Calu3 (cell line): Measurements from ENCODE around the gene VGLL4. TPM values are rescaled to one million over a fixed set of nuclear protein-coding genes. Genes with fewer than 3 reads are reported as not detected.
A peak's percentile ranks its signal among the peaks of the same experiment; 100 is the strongest.

ENCODE experiments used
- BruUV-seq: library from RNA; stranded (reverse); fragments of 400-500 nt; replicated peaks from 2 replicates; lab custom pipeline; 2021; lab: Mats Ljungman, UMichigan
- CTCF ChIA-PET: fragments of 300-600 bp; sonication (Branson Sonifier 250); formaldehyde crosslinking; loops from one replicate; lab custom pipeline; 2022; ENCODE audit warnings: antibody characterized with exemption; lab: Charles Lee
- DNase-seq: peaks from one replicate; pipeline ENCODE4 v3.0.0; 2022
- H3K27ac Mint-ChIP-seq: one replicate; pipeline ENCODE4 v1.8.0; 2022; ENCODE audit warnings: mixed read lengths; ENCODE audit not compliant: unreplicated experiment
- H3K27me3 Mint-ChIP-seq: one replicate; pipeline ENCODE4 v1.8.0; 2022; ENCODE audit warnings: mixed read lengths; ENCODE audit not compliant: unreplicated experiment
- H3K36me3 Mint-ChIP-seq: one replicate; pipeline ENCODE4 v1.8.0; 2022; ENCODE audit warnings: mild to moderate bottlenecking, moderate library complexity, mixed read lengths; ENCODE audit not compliant: insufficient read depth, unreplicated experiment
- H3K4me1 Mint-ChIP-seq: one replicate; pipeline ENCODE4 v1.8.0; 2022; ENCODE audit warnings: mild to moderate bottlenecking, low read depth, mixed read lengths; ENCODE audit not compliant: unreplicated experiment
- H3K4me3 Mint-ChIP-seq: one replicate; pipeline ENCODE4 v1.8.0; 2022; ENCODE audit warnings: mild to moderate bottlenecking, low read depth, moderate library complexity, mixed read lengths; ENCODE audit not compliant: unreplicated experiment
- H3K9me3 Mint-ChIP-seq: one replicate; pipeline ENCODE4 v1.8.0; 2022; ENCODE audit warnings: low read depth, mixed read lengths; ENCODE audit not compliant: unreplicated experiment
- intact Hi-C: fragments of 100-400 bp; cut with micrococcal nuclease; formaldehyde crosslinking; loops from one replicate; pipeline ENCODE4 v1.10.0; 2022; ENCODE audit not compliant: unreplicated experiment
- total RNA-seq: library from RNA; stranded (reverse); gene quantifications from 2 replicates; pipeline ENCODE4 v1.2.3, GENCODE V29; 2022
- TF ChIP-seq, protein P1 (sequence below): fragments of 200-600 bp; IDR thresholded peaks from one replicate; pipeline ENCODE4 v1.8.0; 2022; ENCODE audit warnings: antibody characterized with exemption; ENCODE audit not compliant: unreplicated experiment

Gene VGLL4
- total RNA-seq, 1 experiment from 2014 or later: 51.3 TPM

DNA sequence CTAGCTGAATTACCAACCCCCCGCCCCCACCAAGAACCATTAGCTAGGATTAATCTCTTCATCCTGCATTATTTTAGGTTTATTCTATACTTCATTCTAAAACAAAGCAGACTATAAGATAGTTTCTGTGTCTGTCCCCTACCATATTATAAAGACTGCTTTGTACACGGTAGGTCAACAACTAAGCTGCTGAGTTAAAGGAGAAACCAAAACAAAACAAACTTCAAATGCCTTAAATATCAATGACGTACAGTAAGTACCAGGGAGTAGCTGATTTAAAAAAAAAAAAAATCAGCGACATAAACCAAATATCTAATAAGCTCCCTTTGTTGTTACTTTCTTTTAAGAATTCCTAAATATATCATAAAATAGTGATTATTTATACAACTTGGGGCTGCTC is 7.8 kb upstream of the VGLL4 start:
- Mint-ChIP-seq H3K4me3 (no peak overlapping the region), H3K9me3 (no peaks in the 10 kb centered on the region), H3K27me3 (no peaks in the 10 kb centered on the region), H3K36me3 (no peaks in the 10 kb centered on the region), H3K27ac (no peak overlapping the region), H3K4me1 (no peaks in the 10 kb centered on the region)
- CTCF ChIA-PET: interaction anchor here (0.7 kb wide), 1 partner anchor 51 kb away, joined by 14 read pairs; no protein-coding TSS in a partner anchor
- TF ChIP-seq, protein P1, sequence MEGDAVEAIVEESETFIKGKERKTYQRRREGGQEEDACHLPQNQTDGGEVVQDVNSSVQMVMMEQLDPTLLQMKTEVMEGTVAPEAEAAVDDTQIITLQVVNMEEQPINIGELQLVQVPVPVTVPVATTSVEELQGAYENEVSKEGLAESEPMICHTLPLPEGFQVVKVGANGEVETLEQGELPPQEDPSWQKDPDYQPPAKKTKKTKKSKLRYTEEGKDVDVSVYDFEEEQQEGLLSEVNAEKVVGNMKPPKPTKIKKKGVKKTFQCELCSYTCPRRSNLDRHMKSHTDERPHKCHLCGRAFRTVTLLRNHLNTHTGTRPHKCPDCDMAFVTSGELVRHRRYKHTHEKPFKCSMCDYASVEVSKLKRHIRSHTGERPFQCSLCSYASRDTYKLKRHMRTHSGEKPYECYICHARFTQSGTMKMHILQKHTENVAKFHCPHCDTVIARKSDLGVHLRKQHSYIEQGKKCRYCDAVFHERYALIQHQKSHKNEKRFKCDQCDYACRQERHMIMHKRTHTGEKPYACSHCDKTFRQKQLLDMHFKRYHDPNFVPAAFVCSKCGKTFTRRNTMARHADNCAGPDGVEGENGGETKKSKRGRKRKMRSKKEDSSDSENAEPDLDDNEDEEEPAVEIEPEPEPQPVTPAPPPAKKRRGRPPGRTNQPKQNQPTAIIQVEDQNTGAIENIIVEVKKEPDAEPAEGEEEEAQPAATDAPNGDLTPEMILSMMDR: no peak
- no peak for DNase-seq
- no TSS peak for BruUV-seq
- intact Hi-C loops: loop anchor here (5.0 kb wide), 1 partner anchor 414 kb away; no protein-coding TSS in a partner anchor

DNA sequence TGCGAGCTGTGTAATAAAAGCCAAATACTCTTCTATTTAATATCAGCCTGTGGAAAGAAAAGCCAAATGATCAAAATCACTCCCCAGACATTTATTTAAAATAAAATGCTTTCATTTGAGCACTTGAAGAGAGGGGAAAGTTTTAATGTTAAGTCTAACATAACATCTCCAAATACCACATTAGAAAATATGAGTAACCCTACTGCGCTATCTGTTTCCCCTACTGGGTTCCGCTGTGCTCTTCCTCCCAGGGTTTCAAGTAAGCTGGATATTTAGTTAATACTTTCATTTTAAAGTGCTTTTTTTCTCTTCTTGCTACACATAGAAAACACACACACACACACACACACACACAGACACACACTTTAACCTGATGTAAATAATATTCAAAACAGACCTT is 6.7 kb upstream of the VGLL4 start:
- CTCF ChIA-PET: no interaction called here
- Mint-ChIP-seq H3K4me1 (no peaks in the 10 kb centered on the region), H3K4me3 (no peak overlapping the region), H3K27me3 (no peaks in the 10 kb centered on the region), H3K36me3 (no peaks in the 10 kb centered on the region), H3K9me3 (no peaks in the 10 kb centered on the region), H3K27ac (no peak overlapping the region)
- intact Hi-C loops: loop anchor here (5.0 kb wide), 1 partner anchor 413 kb away; no protein-coding TSS in a partner anchor
- TF ChIP-seq, protein P1: no peak
- DNase-seq: no peak
- no TSS peak for BruUV-seq

- TF ChIP-seq, protein P1: no peak
- Mint-ChIP-seq H3K27ac (no peak overlapping the region), H3K9me3 (no peaks in the 10 kb centered on the region), H3K36me3 (peaks cover 3% of the 10 kb centered on the region), H3K4me1 (peaks cover 5% of the 10 kb centered on the region), H3K27me3 (no peaks in the 10 kb centered on the region), H3K4me3 (no peak overlapping the region)
- CTCF ChIA-PET: no interaction called here
- intact Hi-C loops: no loop called here
- no peak for DNase-seq
- no TSS peak for BruUV-seq
These were observed 5.0 kb upstream of the VGLL4 start for GRCh38 chr3:11648735-11649134.

GRCh38 chr3:11643201-11643603 is 513 bp downstream of the VGLL4 start:
- Mint-ChIP-seq H3K27me3 (no peaks in the 10 kb centered on the region), H3K36me3 (peaks cover 28% of the 10 kb centered on the region), H3K4me1 (peaks cover 19% of the 10 kb centered on the region), H3K4me3 (peak overlapping the region; percentile 93), H3K9me3 (no peaks in the 10 kb centered on the region), H3K27ac (peak overlapping the region; percentile 92)
- CTCF ChIA-PET: interaction anchor here (0.6 to 0.9 kb wide), 2 partner anchors 9 to 160 kb away, joined by 3 read pairs; no protein-coding TSS in a partner anchor
- intact Hi-C loops: loop anchor here (5.0 kb wide), 1 partner anchor 61 kb away; no protein-coding TSS in a partner anchor
- TF ChIP-seq, protein P1: no peak
- TSS peak; percentile 67 for BruUV-seq
- peak; percentile 21 for DNase-seq
